Neuronal stem cell (in vitro differentiated cells): ENCODE measurements around the gene CMIP.

Source experiments
- DNase-seq: peaks from one replicate; pipeline ENCODE4 v3.0.0-alpha.2; 2013; ENCODE audit warnings: low spot score
- H2AFZ ChIP-seq: one replicate; pipeline ENCODE4 v1.6.1; 2013; ENCODE audit warnings: mild to moderate bottlenecking, low read length, inconsistent platforms
- H2AK5ac ChIP-seq: 2 replicates; pipeline ENCODE4 v1.6.1; 2013; ENCODE audit warnings: low read depth, mild to moderate bottlenecking, inconsistent platforms, low read length, moderate library complexity, mixed read lengths
- H2BK120ac ChIP-seq: 2 replicates; pipeline ENCODE4 v1.6.1; 2013; ENCODE audit warnings: low read depth, mild to moderate bottlenecking, inconsistent platforms, low read length, moderate library complexity, mixed read lengths
- H2BK12ac ChIP-seq: one replicate; pipeline ENCODE4 v1.6.1; 2013; ENCODE audit warnings: low read length, inconsistent platforms
- H2BK15ac ChIP-seq: 2 replicates; pipeline ENCODE4 v1.6.1; 2013; ENCODE audit warnings: mild to moderate bottlenecking, low read length, inconsistent platforms, mixed read lengths
- H2BK5ac ChIP-seq: one replicate; pipeline ENCODE4 v1.6.1; 2013; ENCODE audit warnings: inconsistent platforms, mild to moderate bottlenecking, low read length, moderate library complexity
- H3K14ac ChIP-seq: one replicate; pipeline ENCODE4 v1.6.1; 2013; ENCODE audit warnings: low read length, inconsistent platforms
- H3K18ac ChIP-seq: 2 replicates; pipeline ENCODE4 v1.6.1; 2013; ENCODE audit warnings: low read length, inconsistent platforms
- H3K23ac ChIP-seq: 2 replicates; pipeline ENCODE4 v1.6.1; 2013; ENCODE audit warnings: low read depth, mild to moderate bottlenecking, mixed read lengths, low read length, inconsistent platforms; ENCODE audit not compliant: poor library complexity
- H3K27ac ChIP-seq: replicated peaks from 3 replicates; pipeline ENCODE4 v1.5.1; 2013; ENCODE audit warnings: low read length, inconsistent platforms
- H3K27me3 ChIP-seq, 3 experiments: 2 replicates each; pipeline ENCODE4 v1.6.1; 2013; ENCODE audit warnings: low read length in 3 of 3, mild to moderate bottlenecking in 2 of 3, inconsistent platforms in 1 of 3, low read depth in 1 of 3, mixed read lengths in 1 of 3, moderate library complexity in 1 of 3; ENCODE audit not compliant: control insufficient read depth in 3 of 3, insufficient read depth in 3 of 3
- H3K36me3 ChIP-seq, 2 donors: replicated peaks in 1 of 2; 2 replicates each; pipeline ENCODE4 v1.6.1; 2013; ENCODE audit warnings: low read length in 2 of 2; ENCODE audit not compliant: control insufficient read depth in 2 of 2, insufficient read depth in 2 of 2
- H3K4ac ChIP-seq: 2 replicates; pipeline ENCODE4 v1.6.1; 2013; ENCODE audit warnings: inconsistent platforms, mild to moderate bottlenecking, low read length, moderate library complexity
- H3K4me1 ChIP-seq, 2 donors: 1 replicate in 1 of 2; 2 replicates in 1 of 2; pipeline ENCODE4 v1.6.1; 2013; ENCODE audit warnings: low read length in 2 of 2, low read depth in 1 of 2; ENCODE audit not compliant: control insufficient read depth in 2 of 2, insufficient read depth in 1 of 2
- H3K4me2 ChIP-seq: one replicate; pipeline ENCODE4 v1.6.1; 2013; ENCODE audit warnings: mild to moderate bottlenecking, low read length, inconsistent platforms; ENCODE audit not compliant: insufficient read depth, poor library complexity, severe bottlenecking
- H3K4me3 ChIP-seq, 2 donors: 2 replicates each; pipeline ENCODE4 v1.5.1; 2013; ENCODE audit warnings: low read length in 2 of 2, mild to moderate bottlenecking in 2 of 2, inconsistent platforms in 1 of 2, moderate library complexity in 1 of 2
- H3K79me1 ChIP-seq: one replicate; pipeline ENCODE4 v1.6.1; 2013; ENCODE audit warnings: low read depth, mild to moderate bottlenecking, inconsistent platforms, low read length, moderate library complexity
- H3K9ac ChIP-seq: one replicate; pipeline ENCODE4 v1.6.1; 2013; ENCODE audit warnings: mild to moderate bottlenecking, low read depth, low read length, inconsistent platforms; ENCODE audit not compliant: poor library complexity
- H3K9me3 ChIP-seq, 2 donors: replicated peaks in 1 of 2; 2 replicates each; pipeline versions ENCODE3 to v1.6.1; 2013; ENCODE audit warnings: low read length in 2 of 2, mild to moderate bottlenecking in 2 of 2, inconsistent platforms in 1 of 2, low read depth in 1 of 2, mixed read lengths in 1 of 2, moderate library complexity in 1 of 2; ENCODE audit not compliant: control insufficient read depth in 2 of 2, insufficient read depth in 1 of 2
- H4K8ac ChIP-seq: one replicate; pipeline ENCODE4 v1.6.1; 2013; ENCODE audit warnings: low read depth, mild to moderate bottlenecking, inconsistent platforms, low read length, moderate library complexity
- H4K91ac ChIP-seq: one replicate; pipeline ENCODE4 v1.6.1; 2013; ENCODE audit warnings: low read length, low read depth, mild to moderate bottlenecking, inconsistent platforms; ENCODE audit not compliant: poor library complexity
- WGBS, 2 donors: extraction: QIAGEN DNeasy Blood & Tissue Kit; methylation state at CpG; one replicate each; pipeline ENCODE4 v1.1.7; 2013; ENCODE audit warnings: missing lambda C conversion rate in 2 of 2, mixed read lengths in 1 of 2; ENCODE audit not compliant: insufficient read length in 2 of 2, insufficient replicate concordance in 1 of 2; ENCODE audit errors: extremely low coverage in 2 of 2; 5-methylcytosine and 5-hydroxymethylcytosine counted together

CMIP gene

GRCh38 chr16:81497690-81498089, 53.1 kb downstream of the CMIP start:
- H2BK15ac ChIP-seq, result no peak overlapping the region
- H4K8ac ChIP-seq, result no peak overlapping the region
- peaks cover 7 to 18% of the 10 kb centered on the region in 2 donors for H3K4me1 ChIP-seq

GRCh38 chr16:81498351-81498750, 53.7 kb downstream of the CMIP start:
- no peak overlapping the region for H2BK120ac ChIP-seq
- DNase-seq, result no peak
- H2BK15ac ChIP-seq, result no peak overlapping the region
- H3K27me3 ChIP-seq, result no peaks in the 10 kb centered on the region
- no peak overlapping the region for H2BK5ac ChIP-seq
- peak overlapping the region; percentile 78 for H3K14ac ChIP-seq
- H2AK5ac ChIP-seq, result no peak overlapping the region
- peak overlapping the region; percentile 58 for H4K91ac ChIP-seq
- no peak overlapping the region for H2AFZ ChIP-seq
- H3K4me1 ChIP-seq, result peaks cover under 1 to 11% of the 10 kb centered on the region in 2 donors
- H2BK12ac ChIP-seq, result no peak overlapping the region
- H3K18ac ChIP-seq, result peak overlapping the region; percentile 53
- H3K27ac ChIP-seq, result no peak overlapping the region
- H3K9me3 ChIP-seq, result peaks cover 0 to 2% of the 10 kb centered on the region in 2 donors
- no peak overlapping the region for H4K8ac ChIP-seq
- H3K36me3 ChIP-seq, result peaks cover 0 to 4% of the 10 kb centered on the region in 2 donors
- H3K79me1 ChIP-seq, result peaks cover 15% of the 10 kb centered on the region
- peak overlapping the region; percentile 87 for H3K23ac ChIP-seq
- H3K4me3 ChIP-seq, result peak overlapping the region in 1 of 2 donors; percentile 61
- H3K9ac ChIP-seq, result peak overlapping the region; percentile 47
- no CpG with 5 or more reads among the region's 11 CpGs for WGBS, 2 donors
- no peak overlapping the region for H3K4me2 ChIP-seq
- no peak overlapping the region for H3K4ac ChIP-seq

More at GRCh38 chr16:81497690-81498089, 53.1 kb downstream of the CMIP start:
- Histone ChIP-seq H3K4ac (no peak overlapping the region), H2BK120ac (no peak overlapping the region), H3K4me2 (no peak overlapping the region), H2BK12ac (no peak overlapping the region), H2BK5ac (no peak overlapping the region), H3K9ac (no peak overlapping the region), H2AK5ac (no peak overlapping the region), H3K27ac (no peak overlapping the region), H3K23ac (no peak overlapping the region), H2AFZ (no peak overlapping the region), H3K79me1 (peaks cover 15% of the 10 kb centered on the region), H4K91ac (no peak overlapping the region), H3K18ac (no peak overlapping the region), H3K4me3 (no peak overlapping the region), H3K9me3 (peaks cover 0 to 2% of the 10 kb centered on the region in 2 donors), H3K36me3 (peaks cover 0 to 4% of the 10 kb centered on the region in 2 donors), H3K14ac (no peak overlapping the region), H3K27me3 (no peaks in the 10 kb centered on the region)
- no peak for DNase-seq
- WGBS, 2 donors, result no CpG with 5 or more reads among the region's 10 CpGs

GRCh38 chr16:81499576-81500380, 55.2 kb downstream of the CMIP start:
- Histone ChIP-seq H3K18ac (peak overlapping the region; percentile 5), H3K23ac (no peak overlapping the region), H2AK5ac (no peak overlapping the region), H4K8ac (no peak overlapping the region), H3K4me2 (no peak overlapping the region), H3K9ac (no peak overlapping the region), H2AFZ (no peak overlapping the region), H2BK12ac (no peak overlapping the region), H3K9me3 (peaks cover 0 to 2% of the 10 kb centered on the region in 2 donors), H2BK120ac (no peak overlapping the region), H3K27me3 (no peaks in the 10 kb centered on the region), H3K4me3 (no peak overlapping the region), H3K27ac (no peak overlapping the region), H3K14ac (no peak overlapping the region), H3K79me1 (peaks cover 12% of the 10 kb centered on the region), H2BK5ac (peak overlapping the region; percentile 10), H3K4me1 (peaks cover 1 to 5% of the 10 kb centered on the region in 2 donors), H3K4ac (no peak overlapping the region), H3K36me3 (peaks cover 0 to 1% of the 10 kb centered on the region in 2 donors), H2BK15ac (no peak overlapping the region), H4K91ac (no peak overlapping the region)
- 100% methylated on average over 2 of the region's 20 CpGs; no CpG with 5 or more reads in 1 of the 2 donors for WGBS, 2 donors
- DNase-seq, result no peak

GRCh38 chr16:81500833-81501521, 56.4 kb downstream of the CMIP start:
- Histone ChIP-seq H3K9ac (no peak overlapping the region), H2BK12ac (no peak overlapping the region), H4K8ac (no peak overlapping the region), H2BK120ac (no peak overlapping the region), H2BK15ac (no peak overlapping the region), H3K4ac (no peak overlapping the region), H2AFZ (no peak overlapping the region), H3K27me3 (no peaks in the 10 kb centered on the region), H3K36me3 (peaks cover 0 to 1% of the 10 kb centered on the region in 2 donors), H3K9me3 (peaks cover 0 to 2% of the 10 kb centered on the region in 2 donors), H3K4me2 (no peak overlapping the region), H3K23ac (no peak overlapping the region), H3K14ac (no peak overlapping the region), H3K27ac (no peak overlapping the region), H2AK5ac (no peak overlapping the region), H3K4me1 (peaks cover 5% of the 10 kb centered on the region in 2 donors), H3K79me1 (peaks cover 14% of the 10 kb centered on the region), H3K4me3 (no peak overlapping the region), H4K91ac (no peak overlapping the region), H3K18ac (no peak overlapping the region), H2BK5ac (no peak overlapping the region)
- no peak for DNase-seq
- no CpG with 5 or more reads among the region's 17 CpGs for WGBS, 2 donors
